Gastrocnemius medialis (tissue), 4 donors: Measurements from ENCODE around the gene ATP5F1A.

Experiments
- POLR2A ChIP-seq, 2 donors: fragments of 450-650 bp; IDR thresholded peaks; one replicate each; pipeline ENCODE4 v1.6.1; 2017; ENCODE audit warnings: antibody characterized with exemption in 2 of 2, mild to moderate bottlenecking in 2 of 2, moderate library complexity in 2 of 2
- TF ChIP-seq, protein P1 (sequence below), 5 experiments: fragments of 450-650 bp in 3 of 5; fragments of 200-600 bp in 2 of 5; sonication (generic) in 2 of 5; IDR thresholded peaks in 4 of 5; conservative IDR thresholded peaks in 1 of 5; 1 replicate in 4 of 5; 2 replicates in 1 of 5; pipeline ENCODE4 v1.5.1; 2016 to 2019; ENCODE audit warnings: antibody characterized with exemption in 5 of 5, mild to moderate bottlenecking in 3 of 5, moderate library complexity in 3 of 5

DNA sequence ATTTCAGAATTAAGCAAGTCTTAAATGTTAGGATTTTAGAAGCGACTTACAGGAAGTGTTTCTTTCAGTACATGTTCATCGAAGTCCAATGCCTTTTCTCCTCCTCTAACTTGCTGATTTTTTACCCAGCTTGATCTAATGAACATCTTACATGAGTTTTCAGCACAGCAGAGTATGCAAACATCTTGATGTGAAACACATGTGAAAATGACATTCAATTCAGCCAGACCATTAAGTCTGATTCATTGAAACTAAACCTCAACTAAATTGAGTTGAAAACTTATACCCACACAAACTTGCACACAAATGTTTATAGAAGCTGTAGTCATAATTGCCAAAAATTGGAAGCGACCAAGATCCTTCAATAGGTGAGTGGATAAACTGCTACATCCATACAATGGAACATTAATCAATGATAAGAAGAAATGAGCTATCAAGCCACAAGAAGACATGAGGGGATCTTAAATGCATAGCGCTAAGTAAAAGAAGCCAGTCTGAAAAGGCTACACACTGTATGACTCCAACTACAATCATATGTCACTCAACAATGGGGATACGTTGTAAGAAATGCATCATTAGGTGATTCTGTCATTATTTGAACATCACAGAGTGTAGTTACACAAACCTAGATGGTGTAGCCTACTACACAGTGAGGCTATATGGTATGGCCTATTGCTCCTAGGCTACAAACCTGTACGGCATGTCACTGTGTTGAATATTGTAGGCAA is 44.6 kb downstream of the ATP5F1A start:
- TF ChIP-seq, protein P1, sequence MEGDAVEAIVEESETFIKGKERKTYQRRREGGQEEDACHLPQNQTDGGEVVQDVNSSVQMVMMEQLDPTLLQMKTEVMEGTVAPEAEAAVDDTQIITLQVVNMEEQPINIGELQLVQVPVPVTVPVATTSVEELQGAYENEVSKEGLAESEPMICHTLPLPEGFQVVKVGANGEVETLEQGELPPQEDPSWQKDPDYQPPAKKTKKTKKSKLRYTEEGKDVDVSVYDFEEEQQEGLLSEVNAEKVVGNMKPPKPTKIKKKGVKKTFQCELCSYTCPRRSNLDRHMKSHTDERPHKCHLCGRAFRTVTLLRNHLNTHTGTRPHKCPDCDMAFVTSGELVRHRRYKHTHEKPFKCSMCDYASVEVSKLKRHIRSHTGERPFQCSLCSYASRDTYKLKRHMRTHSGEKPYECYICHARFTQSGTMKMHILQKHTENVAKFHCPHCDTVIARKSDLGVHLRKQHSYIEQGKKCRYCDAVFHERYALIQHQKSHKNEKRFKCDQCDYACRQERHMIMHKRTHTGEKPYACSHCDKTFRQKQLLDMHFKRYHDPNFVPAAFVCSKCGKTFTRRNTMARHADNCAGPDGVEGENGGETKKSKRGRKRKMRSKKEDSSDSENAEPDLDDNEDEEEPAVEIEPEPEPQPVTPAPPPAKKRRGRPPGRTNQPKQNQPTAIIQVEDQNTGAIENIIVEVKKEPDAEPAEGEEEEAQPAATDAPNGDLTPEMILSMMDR (IDR thresholded peaks at IDR 0.05 in 4 of 5, conservative IDR thresholded peaks at IDR 0.05 in 1 of 5): no peak
- no peak for TF ChIP-seq POLR2A (IDR thresholded peaks at IDR 0.05)
